T1000 (cell line): Measurements from ENCODE around the gene KLF16.
"Not testable (repeated sequence)": the region's sequence is repeated elsewhere in the genome, so short reads cannot be mapped to it uniquely, and the experiment has no call there.

Experiments used
- DNase-seq: peaks from one replicate; lab custom pipeline; 2025; ENCODE audit warnings: mixed read lengths; lab: John Stamatoyannopoulos, UW

Gene KLF16

GRCh38 chr19:1884291-1884718 lies 20.9 kb upstream of the KLF16 start:
- DNase-seq: no peak

DNA sequence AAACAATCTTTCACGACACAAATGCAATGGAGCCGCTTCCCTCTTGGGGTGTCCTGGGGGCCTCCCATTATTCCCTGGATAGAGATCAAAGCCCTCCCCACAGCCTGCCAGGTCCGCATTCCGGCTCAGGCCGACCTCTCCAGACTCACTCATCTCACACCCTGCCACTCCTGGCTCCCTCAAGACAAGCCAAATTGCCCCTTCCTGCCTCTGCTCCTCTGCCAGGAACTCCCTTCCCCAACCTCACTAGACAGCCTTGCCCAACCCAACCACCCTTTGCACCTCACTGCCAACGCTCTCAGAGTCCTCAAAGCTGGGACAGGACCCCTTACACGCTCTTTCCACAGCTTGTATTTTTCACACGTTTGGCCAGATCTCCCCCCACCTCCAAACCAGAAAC lies 20.4 kb upstream of the KLF16 start:
- DNase-seq: no peak

DNA sequence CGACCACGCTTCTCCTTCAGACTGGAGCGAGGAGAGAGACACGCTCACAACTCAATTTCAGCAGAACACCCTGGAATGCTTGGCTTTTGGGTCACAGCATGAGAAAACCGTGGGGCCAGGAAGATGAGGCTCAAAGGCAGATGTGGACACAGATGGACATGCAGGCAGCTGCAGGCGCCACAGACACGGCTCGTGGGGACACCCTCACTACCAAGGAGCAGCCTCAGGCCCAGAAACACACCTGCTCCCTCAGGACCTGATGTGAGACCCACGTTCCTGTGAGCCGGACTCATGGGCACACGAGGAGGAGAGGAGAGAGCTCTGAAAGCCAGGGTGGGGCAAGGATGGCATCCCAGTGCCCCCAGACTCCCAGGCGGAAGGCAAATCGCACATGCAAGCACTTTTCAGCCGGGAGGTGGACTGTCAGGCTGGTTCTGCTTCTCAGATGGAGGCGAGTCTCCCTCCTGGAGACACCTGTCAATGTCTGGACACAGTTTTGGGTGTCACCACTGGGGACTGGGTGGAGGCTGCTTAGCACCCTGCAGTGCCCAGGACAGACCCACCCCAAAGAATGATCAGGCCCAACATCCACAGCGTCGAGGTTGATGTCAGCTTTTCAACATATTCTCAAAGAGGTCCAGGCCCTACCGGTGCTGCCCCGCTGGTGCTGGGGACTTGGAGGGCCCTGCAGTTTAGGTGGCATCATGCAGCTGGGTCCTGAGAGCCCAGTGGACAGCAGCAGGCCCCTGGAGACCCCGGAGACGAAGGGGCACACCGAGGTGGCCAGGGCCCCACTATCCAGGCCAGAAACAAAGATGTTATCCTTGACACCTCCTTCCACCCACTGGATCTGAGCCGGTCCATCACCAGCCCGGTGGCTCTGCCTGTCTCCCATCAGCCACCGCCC lies 19.7 kb upstream of the KLF16 start:
- DNase-seq: no peak

GRCh38 chr19:1882089-1882785 lies 18.9 kb upstream of the KLF16 start:
- DNase-seq: no peak

- not testable (repeated sequence) for DNase-seq
Measured at GRCh38 chr19:1881393-1882088, 18.2 kb upstream of the KLF16 start.

- no peak for DNase-seq
Measured at GRCh38 chr19:1880611-1881392, 17.4 kb upstream of the KLF16 start.

DNA sequence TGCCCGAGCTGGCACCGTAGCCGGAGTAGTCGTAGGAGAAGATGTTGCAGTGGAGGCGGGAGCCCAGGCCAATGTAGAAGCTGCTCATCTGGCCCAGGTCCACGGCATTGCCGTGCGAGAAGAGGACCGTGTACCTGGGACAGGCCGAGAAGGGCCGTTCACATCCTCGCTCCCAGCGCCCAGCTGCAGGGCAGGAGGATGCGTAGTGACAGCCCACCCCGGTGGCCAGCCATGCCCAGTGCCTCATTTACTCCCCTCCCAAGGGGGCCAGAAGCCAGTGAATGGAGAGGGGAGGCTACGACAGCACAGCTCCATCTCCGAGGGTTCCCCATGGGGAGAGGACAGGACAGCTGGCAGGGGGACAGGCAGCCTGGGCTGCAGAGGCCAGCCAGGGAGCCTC lies 16.6 kb upstream of the KLF16 start:
- not testable (repeated sequence) for DNase-seq

GRCh38 chr19:1878583-1878982 lies 15.2 kb upstream of the KLF16 start:
- DNase-seq: not testable (repeated sequence)

DNA sequence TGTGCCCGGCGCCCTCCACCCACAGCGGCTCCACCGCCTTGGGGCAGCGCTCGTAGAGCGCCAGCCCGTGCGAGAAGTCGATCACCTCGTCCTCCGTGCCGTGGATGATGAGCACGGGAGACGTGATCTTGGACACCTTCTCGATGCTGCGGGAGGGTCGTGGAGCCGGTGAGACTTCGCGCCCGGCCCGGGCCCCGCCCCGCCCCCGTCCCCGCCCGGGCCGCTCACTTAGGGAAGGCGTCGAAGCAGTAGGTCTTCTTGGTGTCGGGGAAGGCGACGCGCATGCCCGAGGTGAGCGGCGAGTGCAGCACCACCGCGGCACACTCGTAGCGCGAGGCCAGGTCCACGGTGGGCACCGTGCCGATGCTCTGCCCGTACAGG lies 13.9 kb upstream of the KLF16 start:
- DNase-seq: not testable (repeated sequence)

GRCh38 chr19:1876496-1877279 lies 13.3 kb upstream of the KLF16 start:
- DNase-seq: not testable (repeated sequence)

- peak; percentile 78 for DNase-seq
Measured at GRCh38 chr19:1875646-1876495, 12.5 kb upstream of the KLF16 start.

GRCh38 chr19:1875265-1875645 lies 11.9 kb upstream of the KLF16 start:
- DNase-seq: not testable (repeated sequence)

GRCh38 chr19:1874554-1875185 lies 11.3 kb upstream of the KLF16 start:
- DNase-seq: no peak

DNA sequence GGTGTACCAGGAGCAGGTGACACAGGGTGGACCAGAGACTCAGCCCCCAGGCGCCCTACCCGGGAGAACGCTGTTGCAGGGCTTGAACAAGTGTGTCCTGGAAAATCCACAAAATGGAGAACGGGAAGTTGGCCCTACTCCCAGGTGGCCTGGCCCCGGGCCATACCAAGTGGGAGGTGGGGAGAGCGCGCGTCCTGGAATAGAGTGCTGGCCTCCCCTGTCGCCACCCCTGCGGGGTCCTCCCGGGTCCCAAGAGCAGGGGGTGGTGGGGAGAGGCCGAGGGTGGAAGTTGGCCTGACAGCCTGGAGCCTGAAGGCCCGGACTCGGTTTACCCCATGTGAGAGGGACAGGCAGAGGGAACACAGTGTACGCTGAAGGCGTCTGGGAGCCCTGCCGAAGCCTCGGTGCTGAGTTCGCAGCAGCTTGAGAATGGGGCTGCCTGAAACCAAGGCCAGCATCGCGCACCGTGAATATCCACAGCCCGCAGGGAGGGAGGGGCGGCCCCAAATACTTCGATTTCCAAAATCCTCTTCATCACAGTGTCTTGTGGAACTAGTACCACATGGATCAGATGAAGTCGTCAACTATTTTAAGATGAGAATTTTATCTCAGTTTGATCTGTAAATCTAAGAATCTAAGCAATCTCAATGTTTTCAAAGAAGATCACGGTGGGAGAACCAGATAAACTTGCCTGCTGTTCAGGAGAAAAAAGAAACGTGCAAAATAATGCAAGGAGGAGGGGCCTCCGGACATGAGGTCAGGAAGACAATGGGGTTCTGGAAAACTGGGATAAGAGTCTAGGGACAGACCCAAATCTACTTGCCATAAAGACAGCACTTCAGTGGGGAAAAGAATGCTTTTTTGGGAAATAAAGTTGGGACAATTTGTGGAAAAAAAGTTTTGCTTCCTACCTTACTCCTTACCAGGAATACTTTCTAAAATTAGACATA lies 10.4 kb upstream of the KLF16 start:
- no peak for DNase-seq

GRCh38 chr19:1872807-1873523 lies 9.6 kb upstream of the KLF16 start:
- no peak for DNase-seq

- DNase-seq: no peak
Measured at GRCh38 chr19:1871630-1872029, 8.3 kb upstream of the KLF16 start.

- DNase-seq: no peak
Measured at GRCh38 chr19:1871140-1871597, 7.8 kb upstream of the KLF16 start.

DNA sequence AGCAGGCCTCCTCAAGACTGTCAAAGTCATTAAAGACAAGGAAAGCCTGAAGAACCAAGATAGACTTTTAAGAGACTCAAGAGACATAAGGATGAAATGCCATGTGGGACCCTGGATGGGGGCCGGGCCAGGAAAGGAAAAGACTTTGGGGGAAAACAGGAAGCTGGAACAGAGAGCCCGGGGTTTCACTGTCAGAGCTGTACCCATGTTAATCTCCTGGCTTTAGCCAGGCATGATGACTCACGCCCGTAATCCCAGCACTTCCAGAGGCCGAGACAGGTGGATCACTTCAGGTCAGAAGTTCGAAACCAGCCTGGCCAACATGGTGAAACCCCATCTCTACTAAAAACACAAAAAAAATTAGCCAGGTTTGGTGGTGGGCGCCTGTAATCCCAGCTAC lies 5.6 kb upstream of the KLF16 start:
- DNase-seq: no peak
